GM19351 (cell line): ENCODE measurements around the gene PCDHB11.
"Not testable (repeated sequence)": the region's sequence is repeated elsewhere in the genome, so short reads cannot be mapped to it uniquely, and the experiment has no call there.

Experiments
- ATAC-seq: cut with Tn5 transposase; IDR thresholded peaks from one replicate; pipeline ENCODE4 v1.9.1; 2021; ENCODE audit warnings: mild to moderate bottlenecking, moderate library complexity; ENCODE audit not compliant: unreplicated experiment

Gene PCDHB11

DNA sequence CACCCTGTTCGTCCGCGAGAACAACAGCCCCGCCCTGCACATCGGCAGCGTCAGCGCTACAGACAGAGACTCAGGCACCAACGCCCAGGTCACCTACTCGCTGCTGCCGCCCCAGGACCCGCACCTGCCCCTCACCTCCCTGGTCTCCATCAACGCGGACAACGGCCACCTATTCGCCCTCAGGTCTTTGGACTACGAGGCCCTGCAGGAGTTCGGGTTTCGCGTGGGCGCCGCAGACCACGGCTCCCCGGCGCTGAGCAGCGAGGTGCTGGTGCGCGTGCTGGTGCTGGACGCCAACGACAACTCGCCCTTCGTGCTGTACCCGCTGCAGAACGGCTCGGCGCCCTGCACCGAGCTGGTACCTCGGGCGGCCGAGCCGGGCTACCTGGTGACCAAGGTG, 36.5 kb downstream of the PCDHB11 start:
- ATAC-seq, result not testable (repeated sequence)

DNA sequence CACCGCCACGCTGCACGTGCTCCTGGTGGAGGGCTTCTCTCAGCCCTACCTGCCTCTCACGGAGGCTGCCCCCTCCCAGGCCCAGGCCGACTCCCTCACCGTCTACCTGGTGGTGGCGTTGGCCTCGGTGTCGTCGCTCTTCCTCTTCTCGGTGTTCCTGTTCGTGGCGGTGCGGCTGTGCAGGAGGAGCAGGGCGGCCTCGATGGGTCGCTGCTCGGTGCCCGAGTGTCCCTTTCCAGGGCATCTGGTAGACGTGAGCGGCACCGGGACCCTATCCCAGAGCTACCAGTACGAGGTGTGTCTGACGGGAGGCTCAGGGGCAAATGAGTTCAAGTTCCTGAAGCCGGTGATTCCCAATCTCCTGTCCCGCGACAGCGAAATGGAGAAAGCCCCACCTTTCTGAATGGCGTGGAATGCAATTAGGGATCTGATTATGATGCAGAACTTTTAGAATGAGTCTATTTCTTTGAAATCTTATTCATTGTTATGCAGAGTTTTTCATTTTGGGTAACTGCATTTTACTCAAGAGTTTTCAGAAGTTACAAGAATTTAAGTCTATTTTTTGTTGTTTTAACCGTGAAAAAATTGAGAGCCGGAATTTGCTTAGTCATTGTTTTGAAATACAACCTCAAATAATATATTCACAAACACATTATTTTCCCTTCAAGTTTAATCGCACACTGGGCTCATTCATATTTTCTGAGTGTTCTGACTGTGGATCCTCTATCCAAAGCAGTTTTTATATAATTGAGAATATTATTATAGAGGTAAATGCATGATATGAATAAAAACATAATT, 37.3 kb downstream of the PCDHB11 start:
- no peak for ATAC-seq

DNA sequence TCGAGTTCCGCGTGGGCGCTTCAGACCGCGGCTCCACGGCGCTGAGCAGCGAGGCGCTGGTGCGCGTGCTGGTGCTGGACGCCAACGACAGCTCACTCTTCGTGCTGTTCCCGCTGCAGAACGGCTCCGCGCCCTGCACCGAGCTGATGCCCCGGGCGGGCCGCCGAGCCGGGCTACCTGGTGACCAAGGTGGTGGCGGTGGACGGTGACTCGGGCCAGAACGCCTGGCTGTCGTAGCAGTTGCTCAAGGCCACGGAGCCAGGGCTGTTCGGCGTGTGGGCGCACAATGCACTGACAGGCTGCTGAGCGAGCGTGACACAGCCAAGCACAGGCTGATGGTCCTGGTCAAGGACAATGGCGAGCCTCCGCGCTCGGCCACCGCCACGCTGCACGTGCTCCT, 42.1 kb downstream of the PCDHB11 start:
- no peak for ATAC-seq

DNA sequence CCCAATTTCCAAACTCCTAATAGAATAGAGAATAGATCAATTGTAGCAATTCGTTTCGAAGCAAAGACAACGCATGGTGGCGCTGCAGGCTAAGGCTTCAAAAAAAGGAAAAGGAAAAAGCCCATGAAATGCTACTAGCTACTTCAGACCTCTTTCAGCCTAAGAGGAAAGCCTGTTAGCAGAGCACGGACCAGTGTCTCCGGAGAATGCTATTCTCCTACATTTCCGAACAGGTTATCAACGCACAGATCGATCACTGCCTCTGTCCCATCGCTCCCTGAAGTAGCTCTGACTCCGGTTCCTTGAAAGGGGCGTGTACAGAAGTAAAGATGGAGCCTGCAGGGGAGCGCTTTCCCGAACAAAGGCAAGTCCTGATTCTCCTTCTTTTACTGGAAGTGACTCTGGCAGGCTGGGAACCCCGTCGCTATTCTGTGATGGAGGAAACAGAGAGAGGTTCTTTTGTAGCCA, 45.9 kb downstream of the PCDHB11 start, which contains the start of gene PCDHB15:
PCDHB15 (plus strand) TSS at position 146 of the 468 bp plus-strand sequence; CDS start at position 330, 184 bp downstream.
- ATAC-seq, result no peak

DNA sequence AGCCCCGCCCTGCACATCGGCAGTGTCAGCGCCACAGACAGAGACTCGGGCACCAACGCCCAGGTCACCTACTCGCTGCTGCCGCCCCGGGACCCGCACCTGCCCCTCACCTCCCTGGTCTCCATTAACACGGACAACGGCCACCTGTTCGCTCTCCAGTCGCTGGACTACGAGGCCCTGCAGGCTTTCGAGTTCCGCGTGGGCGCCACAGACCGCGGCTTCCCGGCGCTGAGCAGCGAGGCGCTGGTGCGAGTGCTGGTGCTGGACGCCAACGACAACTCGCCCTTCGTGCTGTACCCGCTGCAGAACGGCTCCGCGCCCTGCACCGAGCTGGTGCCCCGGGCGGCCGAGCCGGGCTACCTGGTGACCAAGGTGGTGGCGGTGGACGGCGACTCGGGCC, 47.5 kb downstream of the PCDHB11 start:
- ATAC-seq, result not testable (repeated sequence)

DNA sequence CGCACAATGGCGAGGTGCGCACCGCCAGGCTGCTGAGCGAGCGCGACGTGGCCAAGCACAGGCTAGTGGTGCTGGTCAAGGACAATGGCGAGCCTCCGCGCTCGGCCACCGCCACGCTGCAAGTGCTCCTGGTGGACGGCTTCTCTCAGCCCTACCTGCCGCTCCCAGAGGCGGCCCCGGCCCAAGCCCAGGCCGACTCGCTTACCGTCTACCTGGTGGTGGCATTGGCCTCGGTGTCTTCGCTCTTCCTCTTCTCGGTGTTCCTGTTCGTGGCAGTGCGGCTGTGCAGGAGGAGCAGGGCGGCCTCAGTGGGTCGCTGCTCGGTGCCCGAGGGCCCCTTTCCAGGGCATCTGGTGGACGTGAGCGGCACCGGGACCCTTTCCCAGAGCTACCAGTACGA, 48.0 kb downstream of the PCDHB11 start:
- ATAC-seq, result not testable (repeated sequence)

DNA sequence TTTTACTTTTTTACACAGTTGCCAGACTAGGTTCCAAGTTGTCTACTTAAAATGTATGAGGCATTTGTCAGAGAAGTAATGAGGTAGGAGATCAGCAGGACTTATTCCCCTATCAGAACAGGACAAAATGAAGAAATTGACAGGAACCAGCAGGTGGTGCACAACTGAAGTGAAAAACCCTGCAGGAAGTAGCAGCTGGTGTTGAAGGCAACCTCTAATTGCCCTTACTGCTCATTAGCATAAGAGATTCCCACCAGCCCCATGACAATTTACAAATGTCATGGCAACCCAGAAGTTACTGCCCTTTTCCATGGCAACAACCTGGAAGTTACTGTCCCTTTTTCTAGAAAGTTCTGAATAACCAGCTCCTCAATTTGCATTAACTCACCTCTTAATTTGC, 51.1 kb downstream of the PCDHB11 start:
- no peak for ATAC-seq
